ENCODE results near the gene MAGIX. TPM values are rescaled to one million over a fixed set of nuclear protein-coding genes. Genes with fewer than 3 reads are reported as not detected.

MAGIX gene
- total and polyA plus RNA-seq, 3 donors from 2014 or later = 0.90 to 3.1 (median 1.1) TPM

GRCh38 chrX:49177338-49177833, 14.8 kb downstream of the MAGIX start:
- no peak overlapping the region for H3K4me3 ChIP-seq
- no peak for DNase-seq
- H3K4me1 ChIP-seq = no peaks in the 10 kb centered on the region
- no peaks in the 10 kb centered on the region for H3K9me3 ChIP-seq
- TF ChIP-seq POLR2A (IDR thresholded peaks at IDR 0.05) (no peak), CTCF (IDR thresholded peaks at IDR 0.05) (no peak)
- intact Hi-C loops (cut with DNase I; ENCODE audit: low total_unique reads) = no loop called here
- H3K27me3 ChIP-seq = no peaks in the 10 kb centered on the region
- H3K27ac ChIP-seq = no peak overlapping the region
- H3K36me3 ChIP-seq (ENCODE audit: low read depth, missing control alignments) = no peaks in the 10 kb centered on the region
- WGBS, 2 donors = 86 to 93% methylated on average over 4 of the region's 4 CpGs

- Histone ChIP-seq H3K4me3 (no peak overlapping the region), H3K27me3 (no peaks in the 10 kb centered on the region), H3K36me3 (ENCODE audit: low read depth, missing control alignments) (no peaks in the 10 kb centered on the region), H3K9me3 (no peaks in the 10 kb centered on the region), H3K27ac (no peak overlapping the region), H3K4me1 (no peaks in the 10 kb centered on the region)
- DNase-seq = no peak
- TF ChIP-seq CTCF (IDR thresholded peaks at IDR 0.05) = no peak
- no peak for TF ChIP-seq POLR2A (IDR thresholded peaks at IDR 0.05)
- intact Hi-C loops (cut with DNase I; ENCODE audit: low total_unique reads) = no loop called here
- 94% methylated on average over 17 of the region's 23 CpGs; no CpG with 5 or more reads in 1 of the 2 donors for WGBS, 2 donors
Observed at GRCh38 chrX:49177873-49178480, 15.4 kb downstream of the MAGIX start.

GRCh38 chrX:49178537-49178936, 16.0 kb downstream of the MAGIX start:
- intact Hi-C loops (cut with DNase I; ENCODE audit: low total_unique reads) = no loop called here
- H3K4me3 ChIP-seq = no peak overlapping the region
- TF ChIP-seq CTCF (IDR thresholded peaks at IDR 0.05) (no peak), POLR2A (IDR thresholded peaks at IDR 0.05) (no peak)
- no peak overlapping the region for H3K27ac ChIP-seq
- no peaks in the 10 kb centered on the region for H3K9me3 ChIP-seq
- no peaks in the 10 kb centered on the region for H3K27me3 ChIP-seq
- DNase-seq = no peak
- no peaks in the 10 kb centered on the region for H3K36me3 ChIP-seq (ENCODE audit: low read depth, missing control alignments)
- 91% methylated on average over 3 of the region's 3 CpGs; no CpG with 5 or more reads in 1 of the 2 donors for WGBS, 2 donors
- H3K4me1 ChIP-seq = no peaks in the 10 kb centered on the region

- no peaks in the 10 kb centered on the region for H3K9me3 ChIP-seq
- DNase-seq = no peak
- no peaks in the 10 kb centered on the region for H3K36me3 ChIP-seq (ENCODE audit: low read depth, missing control alignments)
- no peaks in the 10 kb centered on the region for H3K27me3 ChIP-seq
- TF ChIP-seq CTCF (IDR thresholded peaks at IDR 0.05) = no peak
- TF ChIP-seq POLR2A (IDR thresholded peaks at IDR 0.05) = no peak
- no peaks in the 10 kb centered on the region for H3K4me1 ChIP-seq
- H3K4me3 ChIP-seq = no peak overlapping the region
- WGBS, 2 donors = 81 to 88% methylated on average over 2 of the region's 2 CpGs
- intact Hi-C loops (cut with DNase I; ENCODE audit: low total_unique reads) = no loop called here
- no peak overlapping the region for H3K27ac ChIP-seq
Observed at GRCh38 chrX:49179358-49179757, 16.8 kb downstream of the MAGIX start.

All from testis (tissue), 3 donors.